CD4-positive, CD25-positive, alpha-beta regulatory T cell (primary cell): ENCODE data around the gene BARHL1. TPM values are rescaled to one million over a fixed set of nuclear protein-coding genes. Genes with fewer than 3 reads are reported as not detected.

Source experiments
- ATAC-seq, 2 donors: fragments of 150-1000 bp; cut with Tn5 transposase; one replicate each; pipeline ENCODE4 v1.10.0; 2021; ENCODE audit warnings: low read depth in 2 of 2, moderate number of reproducible peaks in 2 of 2, moderate library complexity in 1 of 2
- DNase-seq, 3 donors: peaks; one replicate each; pipeline versions ENCODE4 v3.0.0 to v3.0.0-alpha.2; 2012 to 2022; ENCODE audit warnings: mixed read lengths in 1 of 3
- H3K27ac ChIP-seq: one replicate; pipeline ENCODE4 v1.7.0; 2013; ENCODE audit warnings: mild to moderate bottlenecking, low read length; ENCODE audit not compliant: insufficient read depth, poor library complexity, severe bottlenecking
- H3K27me3 ChIP-seq: one replicate; pipeline ENCODE4 v1.7.0; 2013; ENCODE audit warnings: low read length; ENCODE audit not compliant: control insufficient read depth, insufficient read depth
- H3K36me3 ChIP-seq: one replicate; pipeline ENCODE4 v1.7.0; 2013; ENCODE audit warnings: mild to moderate bottlenecking, low read length, moderate library complexity; ENCODE audit not compliant: control insufficient read depth, insufficient read depth
- H3K4me1 ChIP-seq: 2 replicates; pipeline ENCODE4 v1.7.0; 2013; ENCODE audit warnings: mild to moderate bottlenecking, low read length; ENCODE audit not compliant: insufficient read depth, control insufficient read depth, poor library complexity, severe bottlenecking
- H3K4me3 ChIP-seq: one replicate; pipeline ENCODE4 v1.7.0; 2013; ENCODE audit warnings: low read depth, mild to moderate bottlenecking, low read length, moderate library complexity
- H3K9me3 ChIP-seq, 2 experiments: 1 replicate in 1 of 2; 2 replicates in 1 of 2; pipeline ENCODE4 v1.7.0; 2013; ENCODE audit warnings: low read length in 2 of 2, mild to moderate bottlenecking in 1 of 2, moderate library complexity in 1 of 2; ENCODE audit not compliant: control insufficient read depth in 2 of 2
- H3K27ac Mint-ChIP-seq, 3 donors: one replicate each; pipeline ENCODE4 v1.8.0; 2020 to 2022; ENCODE audit warnings: mild to moderate bottlenecking in 3 of 3, mixed read lengths in 3 of 3, moderate library complexity in 2 of 3
- H3K27me3 Mint-ChIP-seq: one replicate; pipeline ENCODE4 v1.8.0; 2022; ENCODE audit warnings: mild to moderate bottlenecking, mixed read lengths
- H3K36me3 Mint-ChIP-seq: one replicate; pipeline ENCODE4 v1.8.0; 2020; ENCODE audit warnings: mixed read lengths
- H3K4me1 Mint-ChIP-seq, 4 donors: one replicate each; pipeline ENCODE4 v1.8.0; 2020 to 2022; ENCODE audit warnings: mixed read lengths in 4 of 4, mild to moderate bottlenecking in 1 of 4
- H3K4me3 Mint-ChIP-seq, 4 donors: one replicate each; pipeline ENCODE4 v1.8.0; 2020 to 2022; ENCODE audit warnings: mild to moderate bottlenecking in 4 of 4, mixed read lengths in 4 of 4, moderate library complexity in 3 of 4
- H3K9me3 Mint-ChIP-seq, 7 donors: one replicate each; pipeline ENCODE4 v1.8.0; 2020 to 2022; ENCODE audit warnings: mixed read lengths in 7 of 7, mild to moderate bottlenecking in 3 of 7, moderate library complexity in 2 of 7
- polyA plus RNA-seq, 4 donors: library from polyadenylated mRNA; unstranded; fragments of 300-500 nt; fragmentation: Illumina TruSeq; gene quantifications; one replicate each; pipeline ENCODE4 v1.2.3, GENCODE V29; 2021
- total RNA-seq: library from RNA; stranded (reverse); gene quantifications from one replicate; pipeline ENCODE4 v1.2.3, GENCODE V29; 2022

BARHL1 gene
- total and polyA plus RNA-seq, 5 donors from 2014 or later: not detected

DNA sequence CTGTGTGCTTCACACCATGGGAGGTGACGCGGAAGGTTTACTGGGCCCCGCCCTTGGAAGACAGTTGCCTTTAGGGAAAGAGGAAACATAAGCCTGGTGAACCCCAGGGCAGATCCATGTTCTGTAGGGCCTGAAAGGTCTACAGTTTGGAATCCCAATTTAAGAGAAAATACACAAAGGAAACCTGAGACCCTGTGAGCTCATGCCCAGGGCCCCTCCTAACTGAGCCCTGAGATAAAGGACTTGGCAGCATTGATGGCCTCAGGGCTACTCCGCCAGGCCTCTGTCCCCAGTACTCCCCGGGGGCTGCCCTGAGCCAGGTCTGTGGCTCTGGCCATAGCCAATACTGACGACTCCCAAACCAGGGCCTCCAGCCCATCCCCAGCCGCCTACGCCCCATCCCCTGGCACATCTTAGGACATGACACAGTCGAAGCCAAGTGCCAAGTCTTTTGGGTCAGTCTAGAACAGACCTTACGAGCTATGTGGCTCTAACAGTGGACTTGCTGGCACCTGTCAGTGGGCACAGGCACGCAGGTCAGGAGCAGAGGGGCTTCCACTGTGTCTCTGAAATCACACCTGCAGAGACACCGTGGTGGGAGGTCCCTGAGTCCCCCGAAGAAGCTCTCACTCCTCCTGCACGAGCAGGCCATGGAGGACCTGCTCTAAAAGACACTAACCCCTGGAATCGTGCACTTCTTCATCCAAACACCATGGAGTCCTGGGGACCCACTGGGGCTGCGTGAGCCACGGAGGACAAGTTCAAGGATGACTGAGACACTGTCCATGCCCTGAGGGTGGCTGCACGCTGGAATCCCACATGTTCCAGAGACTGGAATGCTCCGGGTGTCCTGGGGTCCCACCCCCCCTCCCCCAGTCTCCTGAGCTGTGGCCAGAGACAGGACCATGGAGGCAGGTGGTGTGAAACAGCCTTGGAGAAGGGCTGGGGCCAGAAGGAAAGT, 40.3 kb upstream of the BARHL1 start:
- H3K27me3 Mint-ChIP-seq: peaks cover 4% of the 10 kb centered on the region
- ATAC-seq: no peak

DNA sequence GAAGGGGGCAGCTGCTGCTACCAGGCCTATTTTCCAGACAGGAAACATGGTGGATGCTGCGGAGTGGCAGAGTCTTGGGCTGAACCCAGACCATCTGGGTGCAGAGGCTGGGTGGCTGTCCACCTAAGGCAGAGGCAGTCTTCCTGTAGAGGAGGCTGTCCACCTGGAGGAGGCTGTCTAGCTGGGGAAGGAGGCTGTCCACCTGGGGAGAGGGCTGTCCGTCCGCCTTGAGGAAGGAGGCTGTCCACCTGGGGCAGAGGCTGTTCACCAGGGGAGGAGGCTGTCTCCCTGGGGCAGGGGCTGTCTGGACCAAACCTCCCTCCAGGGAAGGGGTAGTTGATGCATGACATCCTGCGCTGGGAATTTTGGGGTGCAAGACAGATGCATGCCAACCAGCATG, 39.2 kb upstream of the BARHL1 start:
- H3K4me3 ChIP-seq: no peak overlapping the region
- H3K4me1 ChIP-seq: no peaks in the 10 kb centered on the region
- H3K36me3 ChIP-seq: no peaks in the 10 kb centered on the region
- no peak overlapping the region for H3K4me3 Mint-ChIP-seq
- no peaks in the 10 kb centered on the region for H3K9me3 Mint-ChIP-seq
- H3K9me3 ChIP-seq: no peaks in the 10 kb centered on the region
- H3K36me3 Mint-ChIP-seq: no peaks in the 10 kb centered on the region
- no peaks in the 10 kb centered on the region for H3K4me1 Mint-ChIP-seq
- ATAC-seq (no peak), DNase-seq (no peak)
- no peak overlapping the region for H3K27ac Mint-ChIP-seq
- H3K27me3 Mint-ChIP-seq: peaks cover 4% of the 10 kb centered on the region
- no peak overlapping the region for H3K27ac ChIP-seq
- no peaks in the 10 kb centered on the region for H3K27me3 ChIP-seq

More for the DNA sequence above, 40.3 kb upstream of the BARHL1 start:
- no peaks in the 10 kb centered on the region for H3K27me3 ChIP-seq
- no peak overlapping the region for H3K27ac ChIP-seq
- H3K4me3 ChIP-seq: no peak overlapping the region
- Mint-ChIP-seq H3K27ac (no peak overlapping the region), H3K4me3 (no peak overlapping the region), H3K9me3 (no peaks in the 10 kb centered on the region), H3K36me3 (no peaks in the 10 kb centered on the region), H3K4me1 (no peaks in the 10 kb centered on the region)
- no peak for DNase-seq
- no peaks in the 10 kb centered on the region for H3K4me1 ChIP-seq
- no peaks in the 10 kb centered on the region for H3K9me3 ChIP-seq
- H3K36me3 ChIP-seq: no peaks in the 10 kb centered on the region

DNA sequence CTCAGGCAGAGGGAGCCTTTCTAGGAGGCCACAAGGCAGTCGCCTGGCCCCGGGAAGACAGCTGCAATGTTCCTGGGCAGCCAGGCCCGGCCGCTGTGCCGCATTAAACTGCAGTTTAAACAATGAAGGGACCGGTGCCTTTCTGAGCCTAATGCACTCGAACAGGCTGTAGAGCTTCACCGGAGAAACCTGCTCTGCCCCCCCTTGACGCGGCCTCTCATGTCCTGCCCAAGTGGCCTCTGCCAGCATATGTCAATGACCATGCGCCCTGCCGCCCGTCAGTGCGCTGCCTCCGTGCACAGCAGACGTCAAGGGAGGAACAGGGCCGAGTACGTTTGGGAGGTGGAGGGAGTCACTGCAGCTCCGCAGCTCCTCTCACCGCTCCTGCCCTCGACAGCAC, 38.4 kb upstream of the BARHL1 start:
- Mint-ChIP-seq H3K36me3 (no peaks in the 10 kb centered on the region), H3K4me3 (no peak overlapping the region), H3K27ac (no peak overlapping the region), H3K27me3 (peaks cover 4% of the 10 kb centered on the region), H3K9me3 (no peaks in the 10 kb centered on the region), H3K4me1 (no peaks in the 10 kb centered on the region)
- Histone ChIP-seq H3K27me3 (no peaks in the 10 kb centered on the region), H3K9me3 (no peaks in the 10 kb centered on the region), H3K27ac (no peak overlapping the region), H3K36me3 (no peaks in the 10 kb centered on the region), H3K4me1 (no peaks in the 10 kb centered on the region), H3K4me3 (no peak overlapping the region)
- ATAC-seq: no peak
- DNase-seq: no peak

DNA sequence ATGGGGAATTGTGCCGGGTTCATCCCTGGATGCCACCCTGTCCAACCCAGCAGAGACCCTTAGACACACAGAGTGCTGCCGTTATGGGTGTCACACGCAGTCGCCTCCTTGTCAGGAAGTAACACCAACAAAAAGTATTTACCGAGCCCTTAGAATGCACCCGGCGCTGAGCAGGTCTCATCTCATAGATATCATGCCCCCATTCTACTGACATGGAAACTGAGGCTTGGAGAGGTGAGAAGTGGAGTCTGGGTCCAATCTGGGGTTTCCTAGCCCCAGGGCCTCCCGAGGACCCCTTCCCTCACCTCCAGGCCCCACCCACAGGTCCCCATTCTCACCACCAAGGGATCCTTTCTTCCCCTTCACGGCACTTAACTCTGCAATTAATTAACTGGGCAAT, 36.8 kb upstream of the BARHL1 start:
- no peak overlapping the region for H3K4me3 Mint-ChIP-seq
- no peaks in the 10 kb centered on the region for H3K36me3 Mint-ChIP-seq
- no peak overlapping the region for H3K27ac Mint-ChIP-seq
- H3K27me3 Mint-ChIP-seq: peaks cover 9% of the 10 kb centered on the region
- no peak overlapping the region for H3K4me3 ChIP-seq
- no peak for DNase-seq
- H3K27ac ChIP-seq: no peak overlapping the region
- H3K9me3 ChIP-seq: no peaks in the 10 kb centered on the region
- H3K36me3 ChIP-seq: no peaks in the 10 kb centered on the region
- ATAC-seq: no peak
- no peaks in the 10 kb centered on the region for H3K27me3 ChIP-seq
- no peaks in the 10 kb centered on the region for H3K9me3 Mint-ChIP-seq
- no peaks in the 10 kb centered on the region for H3K4me1 Mint-ChIP-seq
- no peaks in the 10 kb centered on the region for H3K4me1 ChIP-seq

DNA sequence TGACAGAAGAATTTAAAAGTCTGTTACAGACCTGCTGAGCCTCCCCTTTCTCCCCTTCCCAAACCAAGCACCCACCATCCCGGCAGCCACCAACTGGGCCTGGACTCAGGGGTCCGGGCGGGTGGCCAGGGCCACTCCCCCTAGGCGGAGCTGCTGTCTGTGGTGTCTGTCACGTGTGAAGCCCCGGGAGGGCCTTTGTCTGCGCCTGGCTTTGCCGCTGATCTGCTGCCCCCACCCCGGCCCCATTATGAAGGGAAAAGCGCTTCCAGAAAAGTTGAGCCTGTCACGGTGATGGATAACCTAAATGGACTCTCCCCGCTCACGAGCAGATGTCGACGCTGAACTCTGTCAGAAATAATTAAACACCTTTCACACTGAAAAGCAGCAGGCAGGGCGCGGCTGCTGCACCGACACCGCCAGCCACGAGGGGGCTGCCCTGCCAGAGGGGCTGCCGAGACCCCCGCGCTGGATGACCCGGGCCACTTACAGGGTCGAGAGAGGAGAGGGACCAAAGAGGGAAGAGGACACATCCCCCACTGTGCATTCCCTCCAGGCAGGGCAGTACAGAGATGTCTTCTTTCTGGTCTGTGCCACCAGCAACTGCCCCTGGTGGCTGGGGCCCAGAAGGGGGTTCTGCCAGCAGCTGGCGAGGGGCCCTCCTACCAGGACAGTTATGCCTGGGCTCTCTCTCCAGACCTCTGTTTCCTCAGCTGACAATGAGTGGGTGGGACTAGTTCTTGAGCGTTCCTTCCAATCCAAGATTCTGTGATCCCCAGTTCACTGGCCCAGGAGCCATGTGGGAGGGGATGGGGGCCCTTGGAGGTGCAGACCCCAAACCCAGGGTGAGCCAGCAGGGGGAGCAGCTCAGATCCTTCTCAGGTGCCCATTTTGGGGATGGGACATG, 36.0 kb upstream of the BARHL1 start:
- Mint-ChIP-seq H3K4me3 (no peak overlapping the region), H3K9me3 (no peaks in the 10 kb centered on the region), H3K36me3 (no peaks in the 10 kb centered on the region), H3K27ac (no peak overlapping the region), H3K27me3 (peaks cover 10% of the 10 kb centered on the region), H3K4me1 (no peaks in the 10 kb centered on the region)
- Histone ChIP-seq H3K27me3 (no peaks in the 10 kb centered on the region), H3K27ac (no peak overlapping the region), H3K4me3 (no peak overlapping the region), H3K4me1 (no peaks in the 10 kb centered on the region), H3K9me3 (no peaks in the 10 kb centered on the region), H3K36me3 (no peaks in the 10 kb centered on the region)
- DNase-seq: no peak
- ATAC-seq: no peak

DNA sequence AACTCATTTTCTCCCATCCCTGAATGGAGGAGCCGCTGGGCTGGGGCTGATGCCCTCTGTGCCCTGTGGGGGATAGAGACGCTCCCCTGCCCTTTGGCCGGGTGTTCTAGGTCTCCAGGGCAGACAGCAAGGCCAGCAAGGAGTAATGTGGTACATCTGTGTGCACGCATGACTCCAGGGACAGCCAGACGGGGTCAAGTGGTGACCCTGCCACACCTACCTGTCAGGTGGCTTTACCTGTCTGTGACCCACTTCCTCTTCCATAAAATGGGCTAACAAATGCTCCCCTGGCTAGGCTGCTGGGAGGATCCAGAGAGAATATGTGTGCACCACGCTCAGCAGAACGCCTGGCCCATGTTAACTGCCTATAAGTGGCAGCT, 35.4 kb upstream of the BARHL1 start:
- no peaks in the 10 kb centered on the region for H3K27me3 ChIP-seq
- no peaks in the 10 kb centered on the region for H3K4me1 Mint-ChIP-seq
- no peak overlapping the region for H3K27ac ChIP-seq
- H3K36me3 ChIP-seq: no peaks in the 10 kb centered on the region
- H3K9me3 Mint-ChIP-seq: no peaks in the 10 kb centered on the region
- no peak overlapping the region for H3K27ac Mint-ChIP-seq
- peaks cover 13% of the 10 kb centered on the region for H3K27me3 Mint-ChIP-seq
- H3K4me1 ChIP-seq: no peaks in the 10 kb centered on the region
- ATAC-seq: no peak
- H3K9me3 ChIP-seq: no peaks in the 10 kb centered on the region
- no peak overlapping the region for H3K4me3 ChIP-seq
- DNase-seq: no peak
- H3K4me3 Mint-ChIP-seq: no peak overlapping the region
- H3K36me3 Mint-ChIP-seq: no peaks in the 10 kb centered on the region

DNA sequence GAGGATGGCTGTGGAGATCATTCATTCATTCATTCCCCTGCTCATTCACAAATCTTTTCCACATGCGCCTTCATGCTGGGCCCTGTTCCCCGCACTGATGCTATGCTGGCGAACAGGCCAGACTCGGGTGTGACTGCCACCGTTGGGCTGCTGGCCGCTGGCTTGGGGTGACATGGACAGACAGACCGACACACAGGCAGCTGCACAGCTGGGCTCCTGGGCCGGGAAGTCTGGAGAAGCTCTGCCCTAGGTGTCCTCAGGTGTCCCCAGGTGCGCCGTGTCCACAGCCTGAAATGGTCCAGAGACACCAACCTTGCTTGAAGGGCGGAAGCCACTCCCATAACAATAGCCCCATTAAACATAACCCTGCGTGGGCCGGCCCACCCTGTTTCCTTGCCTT, 35.0 kb upstream of the BARHL1 start:
- Mint-ChIP-seq H3K27me3 (peaks cover 13% of the 10 kb centered on the region), H3K4me3 (no peak overlapping the region), H3K36me3 (no peaks in the 10 kb centered on the region), H3K9me3 (no peaks in the 10 kb centered on the region), H3K27ac (no peak overlapping the region), H3K4me1 (no peaks in the 10 kb centered on the region)
- Histone ChIP-seq H3K27me3 (no peaks in the 10 kb centered on the region), H3K27ac (no peak overlapping the region), H3K4me1 (no peaks in the 10 kb centered on the region), H3K4me3 (no peak overlapping the region), H3K36me3 (no peaks in the 10 kb centered on the region), H3K9me3 (no peaks in the 10 kb centered on the region)
- ATAC-seq (no peak), DNase-seq (no peak)
